GM23338 (cell line): ENCODE results near the gene FYCO1.
A peak's percentile ranks its signal among the peaks of the same experiment; 100 is the strongest.

Source experiments
- CREB1 ChIP-seq: fragments of 250-450 bp; sonication (Bioruptor Pico); IDR thresholded peaks from 2 replicates; pipeline ENCODE4 v1.5.0; 2020; ENCODE audit warnings: low read depth, mild to moderate bottlenecking, moderate library complexity
- EZH2 ChIP-seq: fragments of 200-600 bp; sonication (generic); IDR thresholded peaks from one replicate; pipeline ENCODE4 v1.8.0; 2017; ENCODE audit warnings: antibody characterized with exemption, mild to moderate bottlenecking, low read depth; ENCODE audit not compliant: unreplicated experiment
- EZH2phosphoT487 ChIP-seq: fragments of 200-600 bp; sonication (generic); IDR thresholded peaks from one replicate; pipeline ENCODE4 v1.8.1; 2018; ENCODE audit warnings: antibody characterized with exemption; ENCODE audit not compliant: unreplicated experiment
- POLR2AphosphoS5 ChIP-seq: IDR thresholded peaks from 2 replicates; pipeline ENCODE4 v1.6.1; 2016; ENCODE audit warnings: antibody characterized with exemption, low read depth
- ZNF114 ChIP-seq: fragments of 250-450 bp; sonication (Bioruptor Pico); IDR thresholded peaks from 2 replicates; pipeline ENCODE4 v1.5.0; 2020; ENCODE audit warnings: mild to moderate bottlenecking, moderate library complexity
- ZNF331 ChIP-seq: fragments of 250-450 bp; sonication (Bioruptor Pico); IDR thresholded peaks from 2 replicates; pipeline ENCODE4 v1.5.0; 2020; ENCODE audit warnings: low read depth, mild to moderate bottlenecking, moderate library complexity
- TF ChIP-seq, protein P1 (sequence below), 2 experiments: fragments of 200-600 bp in 1 of 2; sonication (generic) in 1 of 2; conservative IDR thresholded peaks; 2 replicates each; pipeline versions ENCODE4 v1.5.1 to v1.6.1; 2016 to 2017; ENCODE audit warnings: antibody characterized with exemption in 2 of 2, low read depth in 2 of 2, mild to moderate bottlenecking in 2 of 2, moderate library complexity in 1 of 2

- TF ChIP-seq EZH2 (no peak), POLR2AphosphoS5 (no peak), CREB1 (CRISPR knock-in tag) (no peak), EZH2phosphoT487 (no peak), ZNF331 (no peak), ZNF114 (CRISPR knock-in tag) (no peak)
- TF ChIP-seq, protein P1, sequence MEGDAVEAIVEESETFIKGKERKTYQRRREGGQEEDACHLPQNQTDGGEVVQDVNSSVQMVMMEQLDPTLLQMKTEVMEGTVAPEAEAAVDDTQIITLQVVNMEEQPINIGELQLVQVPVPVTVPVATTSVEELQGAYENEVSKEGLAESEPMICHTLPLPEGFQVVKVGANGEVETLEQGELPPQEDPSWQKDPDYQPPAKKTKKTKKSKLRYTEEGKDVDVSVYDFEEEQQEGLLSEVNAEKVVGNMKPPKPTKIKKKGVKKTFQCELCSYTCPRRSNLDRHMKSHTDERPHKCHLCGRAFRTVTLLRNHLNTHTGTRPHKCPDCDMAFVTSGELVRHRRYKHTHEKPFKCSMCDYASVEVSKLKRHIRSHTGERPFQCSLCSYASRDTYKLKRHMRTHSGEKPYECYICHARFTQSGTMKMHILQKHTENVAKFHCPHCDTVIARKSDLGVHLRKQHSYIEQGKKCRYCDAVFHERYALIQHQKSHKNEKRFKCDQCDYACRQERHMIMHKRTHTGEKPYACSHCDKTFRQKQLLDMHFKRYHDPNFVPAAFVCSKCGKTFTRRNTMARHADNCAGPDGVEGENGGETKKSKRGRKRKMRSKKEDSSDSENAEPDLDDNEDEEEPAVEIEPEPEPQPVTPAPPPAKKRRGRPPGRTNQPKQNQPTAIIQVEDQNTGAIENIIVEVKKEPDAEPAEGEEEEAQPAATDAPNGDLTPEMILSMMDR (conservative IDR thresholded peaks at IDR 0.05; ENCODE audit: low read depth in 2 of 2), result peak; percentile 51 to 72
Measured at GRCh38 chr3:45906681-45907407, 88.8 kb downstream of the FYCO1 start.
